IMR-90 (cell line): Measurements from ENCODE around the gene SLC44A1. TPM values are rescaled to one million over a fixed set of nuclear protein-coding genes. Genes with fewer than 3 reads are reported as not detected.

ENCODE experiments used
- ATAC-seq: fragments of 200-7000 bp; cut with Tn5 transposase; 2 replicates; pipeline ENCODE4 v1.9.1; 2020; ENCODE audit warnings: low read depth, mild to moderate bottlenecking, moderate library complexity
- BruUV-seq: library from RNA; stranded (reverse); fragments of 400-500 nt; replicated peaks from 2 replicates; lab custom pipeline; 2021; lab: Mats Ljungman, UMichigan
- CTCF ChIA-PET: fragments of 300-600 bp; formaldehyde crosslinking; extraction: SDS; loops from one replicate; lab custom pipeline; 2021; ENCODE audit warnings: antibody characterized with exemption; lab: Yijun Ruan, JAX
- POLR2A ChIA-PET: fragments of 300-600 bp; sonication (Branson Sonifier 250); formaldehyde crosslinking; loops from one replicate; lab custom pipeline; 2022; ENCODE audit warnings: antibody characterized with exemption; ENCODE audit not compliant: unreplicated experiment; lab: Charles Lee
- DNase-seq: peaks from one replicate; pipeline ENCODE4 v3.0.0; 2013
- H2AFZ ChIP-seq: replicated peaks from 2 replicates; pipeline ENCODE3; 2013; ENCODE audit warnings: low read length, mild to moderate bottlenecking; ENCODE audit not compliant: poor library complexity
- H2AK5ac ChIP-seq: 2 replicates; pipeline ENCODE4 v1.6.1; 2013; ENCODE audit warnings: low read depth, low read length, inconsistent platforms
- H2AK9ac ChIP-seq: replicated peaks from 2 replicates; pipeline ENCODE3; 2013; ENCODE audit warnings: mild to moderate bottlenecking, low read depth, low read length, moderate library complexity; ENCODE audit not compliant: poor library complexity
- H2BK120ac ChIP-seq: 2 replicates; pipeline ENCODE4 v1.6.1; 2013; ENCODE audit warnings: low read depth, low read length, inconsistent platforms
- H2BK15ac ChIP-seq: 3 replicates; pipeline ENCODE4 v1.6.1; 2013; ENCODE audit warnings: low read depth, low read length, inconsistent platforms
- H2BK20ac ChIP-seq: 2 replicates; pipeline ENCODE4 v1.6.1; 2013; ENCODE audit warnings: low read depth, mild to moderate bottlenecking, inconsistent platforms, low read length, moderate library complexity
- H2BK5ac ChIP-seq: 2 replicates; pipeline ENCODE4 v1.6.1; 2013; ENCODE audit warnings: mild to moderate bottlenecking, low read depth, low read length, inconsistent platforms; ENCODE audit not compliant: poor library complexity, severe bottlenecking
- H3K14ac ChIP-seq: replicated peaks from 2 replicates; pipeline ENCODE4 v1.6.1; 2013; ENCODE audit warnings: low read depth, low read length, inconsistent platforms
- H3K18ac ChIP-seq: 2 replicates; pipeline ENCODE4 v1.6.1; 2013; ENCODE audit warnings: low read depth, low read length, control low read depth
- H3K23ac ChIP-seq: 2 replicates; pipeline ENCODE4 v1.6.1; 2013; ENCODE audit warnings: low read depth, low read length, inconsistent platforms
- H3K27ac ChIP-seq: 2 replicates; pipeline ENCODE4 v1.5.1; 2013; ENCODE audit warnings: mild to moderate bottlenecking, control low read depth, low read length; ENCODE audit not compliant: insufficient read depth
- H3K27me3 ChIP-seq: 2 replicates; pipeline ENCODE4 v1.6.1; 2013; ENCODE audit warnings: low read length; ENCODE audit not compliant: control insufficient read depth, insufficient read depth
- H3K36me3 ChIP-seq: 2 replicates; pipeline ENCODE4 v1.6.1; 2013; ENCODE audit warnings: low read length, mixed read lengths; ENCODE audit not compliant: control insufficient read depth, insufficient read depth
- H3K4ac ChIP-seq: 2 replicates; pipeline ENCODE4 v1.6.1; 2013; ENCODE audit warnings: low read depth, low read length, inconsistent platforms
- H3K4me1 ChIP-seq: 2 replicates; pipeline ENCODE4 v1.6.1; 2013; ENCODE audit warnings: low read length, mixed read lengths; ENCODE audit not compliant: control insufficient read depth, insufficient read depth
- H3K4me2 ChIP-seq: 2 replicates; pipeline ENCODE4 v1.6.1; 2013; ENCODE audit warnings: low read depth, mild to moderate bottlenecking, control low read depth, low read length, moderate library complexity
- H3K4me3 ChIP-seq: 2 replicates; pipeline ENCODE4 v1.5.1; 2013; ENCODE audit warnings: low read depth, mild to moderate bottlenecking, control low read depth, low read length, moderate library complexity; ENCODE audit not compliant: insufficient read depth
- H3K56ac ChIP-seq: 2 replicates; pipeline ENCODE4 v1.6.1; 2013; ENCODE audit warnings: low read length, inconsistent platforms; ENCODE audit not compliant: insufficient read depth; ENCODE audit errors: extremely low read depth
- H3K79me1 ChIP-seq, 2 experiments: 2 replicates each; pipeline ENCODE4 v1.6.1; 2013; ENCODE audit warnings: low read length in 2 of 2, inconsistent platforms in 1 of 2, low read depth in 1 of 2
- H3K9ac ChIP-seq: 2 replicates; pipeline ENCODE4 v1.6.1; 2013; ENCODE audit warnings: low read depth, low read length, control low read depth
- H3K9me1 ChIP-seq: 2 replicates; pipeline ENCODE4 v1.6.1; 2013; ENCODE audit warnings: low read length, inconsistent platforms; ENCODE audit not compliant: insufficient read depth
- H3K9me3 ChIP-seq: 2 replicates; pipeline ENCODE4 v1.6.1; 2013; ENCODE audit warnings: low read length; ENCODE audit not compliant: control insufficient read depth, insufficient read depth
- H4K20me1 ChIP-seq: 2 replicates; pipeline ENCODE4 v1.6.1; 2013; ENCODE audit warnings: low read length, inconsistent platforms; ENCODE audit not compliant: insufficient read depth
- H4K5ac ChIP-seq: 2 replicates; pipeline ENCODE4 v1.6.1; 2013; ENCODE audit warnings: mild to moderate bottlenecking, low read depth, low read length, control low read depth
- H4K8ac ChIP-seq, 2 experiments: 2 replicates each; pipeline ENCODE4 v1.6.1; 2013; ENCODE audit warnings: low read depth in 2 of 2, low read length in 2 of 2, control low read depth in 1 of 2, inconsistent platforms in 1 of 2
- H4K91ac ChIP-seq: 2 replicates; pipeline ENCODE4 v1.6.1; 2013; ENCODE audit warnings: low read depth, low read length, inconsistent platforms; ENCODE audit not compliant: insufficient read depth
- CHD1 ChIP-seq: IDR thresholded peaks from 2 replicates; pipeline ENCODE4 v1.6.1; 2012; ENCODE audit warnings: low read depth, low read length, improper control_type of control experiment
- MAFK ChIP-seq: IDR thresholded peaks from 2 replicates; pipeline ENCODE4 v1.6.1; 2012; ENCODE audit warnings: low read depth, low read length, improper control_type of control experiment
- MAZ ChIP-seq: IDR thresholded peaks from 2 replicates; pipeline ENCODE4 v1.6.1; 2012; ENCODE audit warnings: low read depth, mild to moderate bottlenecking, low read length, improper control_type of control experiment, moderate library complexity, borderline replicate concordance
- POLR2A ChIP-seq: IDR thresholded peaks from 2 replicates; pipeline ENCODE4 v1.6.1; 2012; ENCODE audit warnings: mild to moderate bottlenecking, low read depth, low read length
- SMC3 ChIP-seq: fragments of 150-350 bp; IDR thresholded peaks from 2 replicates; pipeline ENCODE4 v1.6.1; 2016; ENCODE audit warnings: low read depth, mild to moderate bottlenecking, antibody characterized with exemption, low read length, moderate library complexity
- WGBS, 2 experiments: methylation state at CpG; one replicate each; pipeline versions ENCODE4 v1.1.5 to v1.1.7; 2013; ENCODE audit warnings: missing lambda C conversion rate in 2 of 2; ENCODE audit not compliant: insufficient read length in 1 of 2; ENCODE audit errors: extremely low coverage in 2 of 2; 5-methylcytosine and 5-hydroxymethylcytosine counted together
- dilution Hi-C: fragments of 300-500 bp; cut with HindIII; formaldehyde crosslinking; loops from one replicate; pipeline ENCODE4 v1.14.3; 2018; ENCODE audit warnings: low sequenced_read_pairs; ENCODE audit not compliant: unreplicated experiment
- in situ Hi-C: fragments of 300-500 bp; cut with MboI; formaldehyde crosslinking; loops from 3 replicates; pipeline ENCODE4 v1.14.3; 2019; ENCODE audit warnings: low sequenced_read_pairs, inconsistent platforms, mixed read lengths
- intact Hi-C: fragments of 100-400 bp; cut with micrococcal nuclease; formaldehyde crosslinking; loops from 2 replicates; pipeline ENCODE4 v1.10.0; 2022
- polyA plus RNA-seq, 3 experiments: library from polyadenylated mRNA; depleted of rRNA; stranded (reverse); fragments of >200 nt; gene quantifications; 2 replicates each; pipeline ENCODE4 v1.2.3, GENCODE V29; 2012; ENCODE audit warnings: low replicate concordance in 1 of 3
- total RNA-seq: library from RNA; depleted of rRNA; stranded (reverse); fragments of >200 nt; gene quantifications from 2 replicates; pipeline ENCODE4 v1.2.3, GENCODE V29; 2012

The SLC44A1 gene
- total and polyA plus RNA-seq, 2 of the 4 experiments (the other 2 are of a cell fraction): 5.2 to 21.7 TPM

- dilution Hi-C loops (no loop called here), intact Hi-C loops (no loop called here)
- no peak overlapping the region for H2AK9ac ChIP-seq
Observed at GRCh38 chr9:105259274-105259673, 14.8 kb downstream of the SLC44A1 start.

More at GRCh38 chr9:105259274-105259673, 14.8 kb downstream of the SLC44A1 start:
- H4K5ac ChIP-seq: no peak overlapping the region
- peak overlapping the region; percentile 28 for H2BK5ac ChIP-seq
- POLR2A ChIA-PET: no interaction called here
- H3K14ac ChIP-seq: no peak overlapping the region
- peaks cover 0 to 16% of the 10 kb centered on the region in 2 experiments; a peak in 2 of 4 replicates for H3K79me1 ChIP-seq
- H3K9me1 ChIP-seq: no peaks in the 10 kb centered on the region
- no CpG with 5 or more reads among the region's 2 CpGs for WGBS, 2 experiments
- no peak overlapping the region for H2BK15ac ChIP-seq
- H3K36me3 ChIP-seq: no peaks in the 10 kb centered on the region
- BruUV-seq: no TSS peak
- no peak overlapping the region for H3K4me3 ChIP-seq
- DNase-seq (no peak), ATAC-seq (peak; percentile 86)
- H4K8ac ChIP-seq: no peak overlapping the region
- in situ Hi-C loops: no loop called here
- no peak overlapping the region for H4K91ac ChIP-seq
- no peaks in the 10 kb centered on the region for H3K27me3 ChIP-seq
- no peak overlapping the region for H2BK120ac ChIP-seq
- H2BK20ac ChIP-seq: no peak overlapping the region
- no peaks in the 10 kb centered on the region for H4K20me1 ChIP-seq
- H3K23ac ChIP-seq: no peak overlapping the region
- no peak overlapping the region for H3K18ac ChIP-seq
- no peak for TF ChIP-seq CHD1
- TF ChIP-seq MAFK: 0 out of 2 replicates have a peak, but pooled peaks have one; percentile 12
- no peak for TF ChIP-seq POLR2A
- TF ChIP-seq SMC3: no peak
- no peak for TF ChIP-seq MAZ
- CTCF ChIA-PET: no interaction called here
- no peak overlapping the region for H3K56ac ChIP-seq
- no peak overlapping the region for H3K9ac ChIP-seq
- no peak overlapping the region for H3K4ac ChIP-seq
- peak overlapping the region; percentile 9; the same call in 1 of the 2 replicates for H3K27ac ChIP-seq
- H2AFZ ChIP-seq: no peak overlapping the region
- H3K4me2 ChIP-seq: peak overlapping the region; percentile 33
- H2AK5ac ChIP-seq: no peak overlapping the region
- H3K4me1 ChIP-seq: peaks cover 8% of the 10 kb centered on the region
- no peaks in the 10 kb centered on the region for H3K9me3 ChIP-seq
